Hematopoietic multipotent progenitor cell (in vitro differentiated cells): ENCODE results near the gene OR4E2. TPM values are rescaled to one million over a fixed set of nuclear protein-coding genes. Genes with fewer than 3 reads are reported as not detected.
"Not testable (repeated sequence)": the region's sequence is repeated elsewhere in the genome, so short reads cannot be mapped to it uniquely, and the experiment has no call there.

Experiments
- DNase-seq, 3 donors: peaks; one replicate each; pipeline ENCODE4 v3.0.0-alpha.2; 2011 to 2015; ENCODE audit warnings: low read depth in 2 of 3, low spot score in 2 of 3
- total RNA-seq: library from RNA; depleted of rRNA; stranded (reverse); fragments of >200 nt; gene quantifications from one replicate; pipeline ENCODE4 v1.2.3, GENCODE V29; 2012

OR4E2 gene, protein sequence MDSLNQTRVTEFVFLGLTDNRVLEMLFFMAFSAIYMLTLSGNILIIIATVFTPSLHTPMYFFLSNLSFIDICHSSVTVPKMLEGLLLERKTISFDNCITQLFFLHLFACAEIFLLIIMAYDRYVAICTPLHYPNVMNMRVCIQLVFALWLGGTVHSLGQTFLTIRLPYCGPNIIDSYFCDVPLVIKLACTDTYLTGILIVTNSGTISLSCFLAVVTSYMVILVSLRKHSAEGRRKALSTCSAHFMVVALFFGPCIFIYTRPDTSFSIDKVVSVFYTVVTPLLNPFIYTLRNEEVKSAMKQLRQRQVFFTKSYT
- under 0.01 TPM for total RNA-seq

DNA sequence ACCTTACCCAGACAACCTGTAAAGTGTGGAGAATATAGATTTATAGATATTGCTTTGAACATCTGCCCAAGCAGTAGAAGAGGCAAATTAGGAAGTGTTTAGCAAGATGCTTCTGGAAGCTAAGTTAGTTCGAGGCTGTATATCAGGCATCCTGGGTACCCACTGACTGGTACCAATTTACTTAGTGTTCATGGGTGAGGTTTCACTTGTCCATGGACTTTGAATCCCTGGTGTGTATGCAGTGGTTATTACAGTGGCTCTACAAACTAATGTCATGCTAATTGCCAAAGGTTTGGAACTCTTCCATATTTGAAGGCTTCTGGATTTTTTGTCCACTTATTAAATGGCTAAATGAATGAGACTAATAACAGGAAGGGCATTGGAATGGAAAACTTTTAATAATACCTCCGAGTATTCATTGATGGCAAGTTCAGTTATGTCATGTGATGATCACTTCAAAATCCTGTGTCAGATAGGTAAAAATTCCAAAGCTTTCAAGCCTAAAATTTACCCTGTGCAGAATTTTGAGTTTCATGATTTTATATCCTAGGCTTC, at the start of gene OR4E2:
OR4E2 (plus strand) TSS at position 505 of the 555 bp plus-strand sequence. CDS start 11,248 bp downstream, outside the sequence.
- DNase-seq: no peak

DNA sequence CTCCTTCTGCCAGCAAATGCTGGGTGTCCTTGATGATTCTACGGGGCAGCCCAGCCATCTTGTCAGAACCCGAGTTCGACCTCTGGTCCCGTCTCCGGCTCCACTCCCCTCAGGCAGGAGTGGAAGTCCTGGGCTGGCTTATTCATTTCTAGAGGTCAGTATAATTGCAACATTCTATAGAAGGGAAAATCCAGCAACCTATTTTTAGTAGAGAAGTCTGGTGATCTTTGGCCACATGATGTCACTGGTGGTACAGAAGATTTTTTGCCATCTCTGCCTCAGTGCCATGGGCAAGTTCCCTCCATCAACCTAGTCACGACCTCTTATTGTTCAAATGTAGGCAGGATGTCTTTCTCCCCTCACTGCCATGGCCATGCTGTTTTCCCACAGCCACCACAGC, 41.3 kb upstream of the OR4E2 start:
- DNase-seq: no peak

DNA sequence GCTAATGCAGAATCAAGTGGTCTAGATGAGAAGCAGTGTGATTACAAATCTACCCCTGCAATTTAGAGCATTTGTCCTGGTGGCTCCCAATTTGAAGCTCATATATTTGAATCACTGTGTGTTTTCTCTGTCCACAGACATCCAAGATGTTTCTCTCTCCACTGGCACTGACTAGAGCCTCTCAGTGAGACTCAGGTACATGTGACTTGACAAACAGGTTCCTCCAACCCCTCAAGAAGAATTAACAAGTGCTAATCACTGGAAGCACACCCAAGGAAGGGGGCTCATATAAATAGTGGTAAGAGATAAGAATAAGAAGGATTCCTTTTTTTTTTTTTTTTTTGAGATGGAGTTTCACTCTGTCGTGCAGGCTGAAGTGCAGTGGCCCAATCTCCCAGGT, 39.4 kb upstream of the OR4E2 start:
- DNase-seq: no peak

DNA sequence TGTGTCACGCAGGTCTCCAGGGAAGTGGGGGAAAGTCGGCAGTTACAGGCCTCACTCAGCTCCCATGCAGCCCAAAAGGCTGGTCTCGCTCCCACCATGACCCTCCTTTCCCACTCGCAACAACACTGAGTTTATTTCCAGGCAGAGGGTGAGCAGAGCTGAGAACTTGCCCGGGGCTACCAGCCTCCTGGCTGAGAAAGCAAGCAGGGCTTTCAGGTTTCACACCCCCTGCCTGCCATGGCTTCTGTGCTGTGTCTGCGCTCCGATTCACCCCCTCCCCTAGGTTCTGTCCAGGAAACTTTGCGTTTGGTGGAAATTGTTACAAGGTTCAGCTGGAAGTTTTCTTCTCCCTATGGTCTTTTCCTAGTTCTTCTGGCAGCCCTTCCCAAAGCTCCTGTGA, 36.0 kb upstream of the OR4E2 start:
- DNase-seq: no peak

DNA sequence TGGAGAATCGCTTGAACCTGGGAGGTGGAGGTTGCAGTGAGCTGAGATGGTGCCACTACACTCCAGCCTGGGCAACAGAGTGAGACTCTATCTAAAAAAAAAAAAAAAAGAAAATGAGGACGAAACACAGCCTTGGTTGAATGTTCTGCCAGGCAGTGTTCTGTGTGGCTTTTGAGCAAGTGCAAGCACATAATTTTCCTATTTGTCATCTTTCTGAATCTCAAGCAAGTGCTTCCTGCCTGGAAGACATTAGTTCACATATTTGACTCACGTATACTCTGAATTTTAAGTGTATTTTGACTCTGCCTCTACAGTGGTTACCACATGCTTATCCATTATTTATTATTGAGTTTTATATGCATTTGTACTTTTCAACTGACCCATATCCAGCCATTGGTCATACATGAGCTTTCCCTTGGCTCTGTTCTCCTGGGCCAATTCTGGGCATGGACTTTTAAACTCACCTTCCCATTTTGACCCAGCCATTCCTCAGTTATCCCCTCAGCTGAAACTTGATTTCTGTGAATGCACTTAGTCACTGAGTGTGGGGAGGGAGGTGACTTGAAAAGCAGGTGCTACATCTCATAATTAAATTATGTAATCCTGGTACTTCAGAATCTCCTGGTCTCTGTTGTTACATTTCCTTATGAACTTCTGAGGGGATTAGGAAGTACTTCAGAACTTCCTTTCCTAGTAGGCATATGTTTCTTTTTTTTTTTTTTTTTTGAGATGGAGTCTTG, 27.0 kb upstream of the OR4E2 start:
- no peak for DNase-seq

DNA sequence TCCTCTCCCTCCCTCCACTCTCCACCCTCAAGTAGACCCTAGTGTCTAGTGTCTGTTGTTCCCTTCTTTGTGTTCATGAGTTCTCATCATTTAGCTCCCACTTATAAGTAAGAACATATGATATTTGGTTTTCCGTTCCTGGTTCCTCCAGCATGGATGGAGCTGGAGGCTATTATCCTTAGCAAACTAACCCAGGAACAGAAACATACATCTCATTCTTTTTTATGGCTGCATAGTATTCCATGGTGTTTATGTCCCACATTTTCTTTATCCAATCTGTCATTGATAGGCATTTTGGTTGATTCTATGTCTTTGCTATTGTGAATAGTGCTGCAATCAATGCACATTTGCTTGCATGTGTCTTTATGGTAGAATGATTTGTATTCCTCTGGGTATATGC, 23.1 kb upstream of the OR4E2 start:
- DNase-seq: not testable (repeated sequence)

DNA sequence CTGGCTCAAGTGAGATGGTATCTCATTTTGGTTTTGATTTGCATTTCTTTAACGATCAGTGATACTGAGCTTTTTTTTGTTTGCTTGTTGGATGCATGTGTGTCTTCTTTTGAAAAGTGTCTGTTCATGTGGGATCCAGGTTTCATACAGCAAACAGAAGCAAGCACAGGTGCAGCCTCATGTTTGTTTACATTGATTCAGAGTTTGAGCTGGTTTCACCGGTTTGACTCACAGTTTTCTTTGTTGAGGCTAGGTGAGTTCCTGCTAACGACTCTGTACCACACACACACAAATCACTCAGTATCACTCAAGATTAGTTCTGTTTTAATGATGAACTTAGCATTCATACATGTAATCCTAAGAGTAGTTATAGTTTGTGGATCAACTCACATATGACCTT, 22.6 kb upstream of the OR4E2 start:
- no peak for DNase-seq

DNA sequence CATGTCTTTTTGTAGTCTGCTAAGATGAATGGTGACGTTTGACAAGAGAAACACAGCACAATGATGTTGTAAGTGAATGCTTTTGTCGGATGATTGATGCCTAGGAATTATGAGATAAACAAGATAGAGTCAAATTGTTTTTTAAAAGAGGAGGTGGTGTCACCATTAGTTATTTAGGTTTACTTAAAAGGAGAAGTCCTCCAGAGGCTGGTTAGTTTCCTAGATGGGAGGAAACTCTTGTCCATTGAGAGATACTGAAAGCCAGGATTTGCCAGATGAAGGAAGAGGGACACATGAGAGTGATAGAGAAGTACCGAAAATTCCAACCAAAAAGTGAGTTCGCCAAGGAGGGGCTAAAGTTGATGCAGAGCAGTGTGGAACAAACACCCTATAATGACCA, 18.8 kb upstream of the OR4E2 start, which contains the start of gene OR10G2:
OR10G2 (minus strand) TSS at position 101 of the 400 bp plus-strand sequence; CDS start at position 3, 98 bp downstream.
- DNase-seq: no peak

DNA sequence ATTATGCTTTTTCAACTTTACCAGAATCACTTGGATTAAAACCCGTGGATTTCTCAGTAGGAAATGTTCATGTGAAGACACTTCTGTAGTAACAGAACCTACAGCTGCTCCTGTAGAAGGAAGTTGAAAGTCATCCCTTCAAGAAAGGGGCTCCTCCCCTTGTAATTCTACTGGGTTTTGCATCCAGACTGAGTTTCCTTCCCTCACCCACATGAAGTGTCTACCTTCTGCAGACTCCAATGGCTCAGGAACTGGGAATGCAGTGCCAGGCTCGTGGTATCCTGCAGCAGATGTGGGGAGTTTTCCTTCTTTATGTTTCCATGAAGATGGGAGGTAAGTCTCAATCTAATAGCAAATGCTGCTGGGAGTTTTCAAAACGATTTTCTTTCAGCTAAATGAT, 11.0 kb upstream of the OR4E2 start:
- DNase-seq: no peak

DNA sequence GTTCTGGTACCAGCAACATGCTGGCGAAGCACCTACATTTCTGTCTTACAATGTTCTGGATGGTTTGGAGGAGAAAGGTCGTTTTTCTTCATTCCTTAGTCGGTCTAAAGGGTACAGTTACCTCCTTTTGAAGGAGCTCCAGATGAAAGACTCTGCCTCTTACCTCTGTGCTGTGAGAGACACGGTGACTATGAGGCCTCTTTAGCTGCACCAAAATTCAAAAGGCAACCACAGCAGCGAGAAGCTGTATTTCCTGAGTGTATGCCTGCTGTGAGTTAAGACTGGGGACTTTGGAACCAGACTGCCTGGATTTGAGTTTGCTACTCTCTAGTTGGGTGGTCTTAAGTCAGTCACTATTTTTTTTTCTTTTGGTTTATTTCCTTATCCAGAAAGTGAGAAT, 10.2 kb upstream of the OR4E2 start:
- no peak for DNase-seq

DNA sequence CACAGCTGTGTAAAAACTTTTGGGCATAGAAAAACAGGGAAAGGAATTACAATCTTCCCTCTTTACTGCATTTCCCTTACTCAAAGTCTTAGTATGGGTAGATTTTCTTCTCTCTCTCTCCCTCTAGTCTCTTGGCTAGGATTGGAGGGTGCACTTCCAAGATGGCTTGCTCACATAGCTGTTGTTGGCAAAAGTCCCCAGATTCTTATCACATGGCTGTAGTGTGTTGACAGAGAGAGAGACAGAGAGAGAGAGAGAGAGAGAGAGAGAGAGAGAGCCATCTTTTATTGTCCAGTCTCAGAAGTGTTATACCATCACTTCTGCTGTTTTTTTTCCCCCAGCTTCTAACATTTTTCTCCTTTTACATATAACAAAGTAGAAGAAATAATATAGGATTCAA, 6.3 kb upstream of the OR4E2 start:
- DNase-seq: no peak

DNA sequence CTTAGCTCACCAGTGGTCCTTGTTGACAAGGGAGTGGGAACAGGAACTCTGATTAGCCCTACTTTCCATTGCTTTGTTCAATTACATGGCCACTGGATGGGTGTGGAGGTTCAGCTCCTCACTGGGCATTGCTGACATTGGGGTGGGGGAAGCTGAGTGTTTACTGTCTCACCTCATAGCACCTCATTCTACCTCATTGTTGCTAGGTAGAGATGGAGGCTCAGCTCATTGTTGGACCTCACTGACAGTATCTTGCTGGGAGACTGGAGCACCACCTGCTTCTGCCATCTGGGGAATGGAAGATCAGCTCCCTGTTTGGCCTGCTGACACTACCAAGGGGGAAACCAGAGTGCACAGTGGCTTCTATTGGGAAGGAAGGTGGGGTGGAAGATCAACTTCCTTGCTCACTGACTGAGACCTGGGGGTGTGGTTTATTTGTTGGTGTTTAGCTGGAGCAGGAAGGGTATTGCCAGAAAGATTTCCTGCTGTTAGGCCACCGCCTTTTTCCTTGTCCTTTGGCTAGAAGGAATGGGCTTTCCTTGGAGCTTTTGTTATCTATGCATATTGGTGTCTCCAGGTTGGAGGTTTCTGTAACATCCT, 1.3 kb upstream of the OR4E2 start:
- no peak for DNase-seq

DNA sequence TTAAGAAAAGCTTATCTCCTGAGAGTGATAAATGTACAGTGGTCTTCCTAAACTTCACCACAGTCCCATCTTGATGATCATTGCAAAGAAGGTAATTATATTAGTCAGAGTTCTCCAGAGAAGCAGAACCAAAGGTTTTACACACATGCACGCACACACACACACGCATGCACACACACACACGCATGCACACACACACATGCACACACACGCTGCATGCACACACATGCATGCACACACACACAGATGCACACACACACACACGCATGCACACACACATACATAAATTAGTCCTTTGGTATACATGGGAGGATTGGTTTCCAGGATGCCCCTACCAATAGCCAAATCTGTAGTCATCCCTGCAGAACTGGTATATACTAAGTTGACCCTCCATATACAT, 580 bp downstream of the OR4E2 start:
- no peak for DNase-seq

DNA sequence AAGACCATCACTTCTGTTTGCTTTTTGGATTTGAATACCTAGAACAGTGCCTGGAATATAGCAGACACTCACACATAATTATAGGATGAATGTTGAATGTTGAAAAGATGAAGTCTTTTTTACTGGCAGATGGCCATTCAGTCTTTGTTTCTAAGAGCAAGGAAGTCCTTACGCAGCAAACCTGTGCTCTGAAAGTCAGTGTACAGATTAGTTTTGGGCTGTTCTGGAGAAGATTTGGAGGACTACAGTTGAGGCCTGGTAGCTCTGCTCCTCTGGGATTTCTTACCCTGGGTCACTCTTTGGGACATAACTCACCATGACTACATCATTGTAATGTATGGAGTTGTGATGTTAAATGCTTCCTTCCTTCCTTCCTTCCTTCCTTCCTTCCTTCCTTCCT, 3.3 kb downstream of the OR4E2 start:
- DNase-seq: no peak

DNA sequence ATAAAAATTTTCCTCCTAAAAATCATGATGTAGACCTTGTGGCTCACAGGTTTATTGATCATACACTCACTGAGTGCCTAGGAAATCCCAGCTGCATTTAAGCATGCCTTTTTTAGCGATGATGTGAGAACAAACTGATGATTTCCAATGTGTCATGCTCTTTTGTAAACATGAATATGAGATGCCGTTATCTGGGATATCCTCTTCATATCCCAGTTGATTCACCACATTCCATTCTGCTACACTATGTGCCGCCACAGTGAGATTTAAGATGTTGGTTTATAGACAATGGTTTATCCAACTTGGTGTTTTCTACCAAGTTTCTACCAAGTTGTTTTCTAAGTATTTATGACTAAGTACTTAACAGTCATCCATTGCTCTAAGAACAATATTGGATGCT, 14.7 kb downstream of the OR4E2 start:
- DNase-seq: no peak

DNA sequence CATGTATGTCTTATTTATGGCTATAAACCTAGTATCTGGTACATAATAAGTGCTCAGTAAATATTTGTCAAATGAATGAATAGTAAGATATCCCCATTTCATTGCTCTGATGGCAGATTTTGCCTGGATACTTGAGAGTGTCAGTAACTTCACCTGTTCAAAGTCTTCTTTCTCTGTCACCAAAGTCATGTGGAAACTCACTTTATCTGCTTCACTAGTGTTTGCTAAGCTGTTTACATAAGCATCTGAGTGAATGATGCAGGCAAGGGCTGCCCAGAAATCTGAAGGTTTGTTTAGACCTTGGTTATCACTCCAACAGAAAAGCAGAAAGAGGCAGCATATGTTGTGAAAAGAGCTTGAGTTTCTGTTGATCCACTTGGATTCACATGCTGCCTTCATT, 15.6 kb downstream of the OR4E2 start:
- DNase-seq: no peak

DNA sequence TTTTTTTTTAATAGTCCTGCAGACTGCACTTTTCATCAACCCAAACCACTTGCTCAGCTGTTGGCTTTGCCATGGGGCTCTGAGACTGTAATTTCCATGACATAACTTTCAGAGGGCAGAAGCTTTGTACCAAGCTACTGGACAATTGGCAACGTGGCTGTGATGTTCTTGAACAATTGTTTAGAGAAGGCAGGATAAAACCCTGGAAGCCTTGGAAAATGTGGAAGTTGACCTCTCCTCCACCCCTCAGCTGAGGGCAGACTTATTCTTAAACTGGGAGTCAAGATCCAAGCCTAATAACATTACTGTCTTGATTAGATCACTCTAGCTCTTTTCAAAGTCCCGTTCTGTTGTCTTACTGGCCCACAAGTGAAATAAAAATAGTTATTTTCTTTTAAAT, 17.7 kb downstream of the OR4E2 start:
- DNase-seq: no peak

DNA sequence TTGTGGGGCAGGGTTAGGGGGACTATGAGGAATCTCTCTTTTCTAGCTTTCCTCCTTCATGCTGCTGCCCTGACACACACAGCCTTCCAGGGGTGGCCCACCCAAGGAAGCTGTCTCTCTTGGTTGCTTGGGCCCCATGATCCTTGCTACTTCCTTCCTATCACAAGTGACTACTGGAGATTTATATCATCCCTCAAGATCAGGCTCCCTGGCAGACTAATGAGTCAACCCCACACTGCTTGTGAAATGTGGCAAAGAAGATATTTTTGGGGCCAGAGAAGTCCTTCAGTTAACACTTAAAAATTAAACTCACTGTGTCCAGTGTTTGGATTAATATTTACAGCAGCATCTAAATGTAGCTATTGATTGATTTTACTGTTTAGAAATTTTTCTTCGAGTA, 18.5 kb downstream of the OR4E2 start:
- DNase-seq: no peak

DNA sequence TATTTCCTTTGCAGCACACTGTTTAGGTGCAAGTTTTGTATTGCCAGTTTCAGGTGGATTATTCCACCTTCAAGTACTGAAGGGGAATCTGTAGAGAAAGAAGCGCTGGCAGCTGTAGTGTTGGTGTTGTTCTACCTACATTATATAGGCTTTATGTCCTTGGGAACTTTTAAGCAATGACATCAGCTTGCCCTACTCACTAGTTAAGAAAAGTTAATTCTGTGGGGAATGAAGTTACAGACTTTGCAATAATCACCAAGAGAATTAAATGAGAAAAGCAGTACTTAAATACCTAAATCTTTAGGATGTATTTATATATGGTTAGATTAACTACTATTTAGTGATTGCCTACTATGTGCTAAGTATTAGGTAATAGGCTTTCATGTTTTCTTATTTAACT, 20.1 kb downstream of the OR4E2 start, which contains the start of gene OR4E1:
OR4E1 (minus strand) TSS at position 101 of the 400 bp plus-strand sequence. CDS start 2,883 bp downstream, outside the sequence.
- DNase-seq: no peak

DNA sequence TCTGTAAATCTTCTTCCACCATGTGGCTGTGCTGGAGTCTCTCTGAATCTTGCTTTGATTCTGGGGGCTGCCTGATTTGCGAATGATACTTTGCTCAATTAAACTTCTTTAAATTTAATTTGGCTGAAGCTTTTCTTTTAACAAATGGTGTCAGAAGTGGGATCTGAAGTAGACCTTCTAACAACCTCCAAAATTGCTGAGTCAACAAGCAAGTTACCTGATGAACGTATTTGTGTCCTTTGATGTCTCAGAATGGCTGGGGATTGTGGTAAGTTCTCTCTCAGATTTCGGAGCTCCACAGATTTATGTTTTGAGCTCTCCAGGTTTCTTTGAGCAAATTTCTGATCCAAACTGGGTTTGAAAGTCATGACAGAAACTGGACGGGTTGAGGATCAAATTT, 21.9 kb downstream of the OR4E2 start:
- DNase-seq: no peak

DNA sequence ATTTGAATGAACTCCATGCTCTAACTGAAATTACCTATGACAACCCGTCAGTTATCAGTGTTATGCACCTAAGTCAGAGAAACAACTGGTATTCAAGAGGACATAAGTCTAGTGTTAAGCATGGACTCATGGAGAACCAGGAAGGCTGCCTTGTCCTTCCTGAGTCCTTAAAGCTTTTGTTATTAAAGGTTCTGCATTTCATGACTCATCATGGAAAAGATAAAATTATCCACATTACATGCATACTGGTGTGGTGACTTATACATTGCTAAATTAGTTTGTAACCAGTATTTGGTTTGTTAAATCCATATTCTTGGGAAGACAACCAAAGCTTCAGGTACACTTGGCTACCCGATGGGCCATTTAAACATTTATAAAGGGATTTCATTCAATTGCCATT, 26.4 kb downstream of the OR4E2 start:
- DNase-seq: no peak
